Neural cell (in vitro differentiated cells): ENCODE results near the gene FAM111B. TPM values are rescaled to one million over a fixed set of nuclear protein-coding genes. Genes with fewer than 3 reads are reported as not detected.

Source experiments
- H2AFZ ChIP-seq: fragments of 200-600, 300-800 bp; sonication (generic), shearing (Covaris generic); 2 replicates; pipeline ENCODE4 v1.6.0; 2014; ENCODE audit warnings: low read depth, mild to moderate bottlenecking, antibody characterized with exemption, low read length, moderate library complexity
- H3F3A ChIP-seq: fragments of 200-600 bp; shearing (Covaris generic); 2 replicates; pipeline ENCODE4 v1.6.1; 2016; ENCODE audit warnings: mild to moderate bottlenecking, moderate library complexity, mixed read lengths, antibody characterized with exemption, low read length; ENCODE audit not compliant: insufficient read depth, poor library complexity, severe bottlenecking
- H3K27ac ChIP-seq: fragments of 200-600, 300-800 bp; sonication (generic), shearing (Covaris generic); 2 replicates; pipeline ENCODE4 v1.5.1; 2014; ENCODE audit warnings: mild to moderate bottlenecking, low read length, moderate library complexity
- H3K27me3 ChIP-seq: fragments of 300-800, 200-600 bp; sonication (generic), shearing (Covaris generic); 2 replicates; pipeline ENCODE4 v1.6.0; 2014; ENCODE audit warnings: mild to moderate bottlenecking, low read depth, low read length, moderate library complexity; ENCODE audit not compliant: insufficient read depth
- H3K36me3 ChIP-seq: fragments of 300-800, 200-600 bp; sonication (generic), shearing (Covaris generic); 2 replicates; pipeline ENCODE4 v1.5.1; 2014; ENCODE audit warnings: mild to moderate bottlenecking, antibody characterized with exemption, low read length, moderate library complexity; ENCODE audit not compliant: insufficient read depth
- H3K4me2 ChIP-seq: fragments of 300-800, 200-600 bp; sonication (generic), shearing (Covaris generic); 2 replicates; pipeline ENCODE4 v1.6.0; 2014; ENCODE audit warnings: mild to moderate bottlenecking, low read length
- H3K4me3 ChIP-seq: fragments of 300-800, 200-600 bp; sonication (generic), shearing (Covaris generic); 2 replicates; pipeline ENCODE4 v1.5.1; 2014; ENCODE audit warnings: mild to moderate bottlenecking, low read length, moderate library complexity
- H3K79me2 ChIP-seq: fragments of 200-600 bp; shearing (Covaris generic); replicated peaks from 2 replicates; pipeline ENCODE4 v1.6.0; 2014; ENCODE audit warnings: mild to moderate bottlenecking, low read length, moderate library complexity; ENCODE audit not compliant: insufficient read depth
- H3K9ac ChIP-seq: fragments of 300-800, 200-600 bp; sonication (generic), shearing (Covaris generic); 2 replicates; pipeline ENCODE4 v1.6.1; 2016; ENCODE audit warnings: mild to moderate bottlenecking, low read length, mixed read lengths
- H3K9me2 ChIP-seq: fragments of 200-600 bp; shearing (Covaris generic); 2 replicates; pipeline ENCODE4 v1.6.1; 2016; ENCODE audit warnings: mild to moderate bottlenecking, low read length, mixed read lengths; ENCODE audit not compliant: insufficient read depth
- H3K9me3 ChIP-seq: fragments of 200-600, 300-800 bp; sonication (generic), shearing (Covaris generic); 2 replicates; pipeline ENCODE4 v1.6.1; 2016; ENCODE audit warnings: mild to moderate bottlenecking, mixed run types, low read length, moderate library complexity, mixed read lengths
- H4K20me1 ChIP-seq: fragments of 200-600 bp; shearing (Covaris generic); 2 replicates; pipeline ENCODE4 v1.6.1; 2016; ENCODE audit warnings: mild to moderate bottlenecking, mixed run types; ENCODE audit not compliant: insufficient read depth
- CTCF ChIP-seq: fragments of 450-650 bp; IDR thresholded peaks from 2 replicates; pipeline ENCODE4 v1.5.1; 2014; ENCODE audit warnings: antibody characterized with exemption, mild to moderate bottlenecking, moderate library complexity; ENCODE audit not compliant: poor library complexity, severe bottlenecking
- EP300 ChIP-seq: fragments of 450-650 bp; conservative IDR thresholded peaks from 2 replicates; pipeline ENCODE4 v1.6.1; 2014; ENCODE audit warnings: antibody characterized with exemption, mild to moderate bottlenecking, moderate library complexity; ENCODE audit not compliant: poor library complexity, severe bottlenecking
- EZH2 ChIP-seq: fragments of 200-600, 300-800 bp; shearing (Covaris generic), sonication (generic); IDR thresholded peaks from 2 replicates; pipeline ENCODE4 v1.6.1; 2014; ENCODE audit warnings: antibody characterized with exemption, low read length, borderline replicate concordance, mild to moderate bottlenecking; ENCODE audit not compliant: insufficient read depth, poor library complexity, severe bottlenecking
- MXI1 ChIP-seq: fragments of 450-650 bp; conservative IDR thresholded peaks from 2 replicates; pipeline ENCODE4 v1.6.1; 2014; ENCODE audit warnings: antibody characterized with exemption, mild to moderate bottlenecking; ENCODE audit not compliant: poor library complexity, severe bottlenecking
- POLR2AphosphoS5 ChIP-seq: IDR thresholded peaks from 2 replicates; pipeline ENCODE4 v1.6.1; 2012
- RAD21 ChIP-seq: fragments of 450-650 bp; conservative IDR thresholded peaks from 2 replicates; pipeline ENCODE4 v1.6.1; 2014; ENCODE audit warnings: antibody characterized with exemption, mild to moderate bottlenecking, moderate library complexity
- REST ChIP-seq: IDR thresholded peaks from 2 replicates; pipeline ENCODE4 v1.6.1; 2012; ENCODE audit warnings: borderline replicate concordance
- SMC3 ChIP-seq: fragments of 450-650 bp; conservative IDR thresholded peaks from 2 replicates; pipeline ENCODE4 v1.6.1; 2014; ENCODE audit warnings: antibody characterized with exemption, mild to moderate bottlenecking, moderate library complexity; ENCODE audit not compliant: poor library complexity
- TAF1 ChIP-seq: IDR thresholded peaks from 2 replicates; pipeline ENCODE4 v1.6.1; 2012; ENCODE audit warnings: low read depth
- polyA plus RNA-seq: library from polyadenylated mRNA; depleted of rRNA; stranded (reverse); fragments of >200 nt; gene quantifications from 2 replicates; pipeline ENCODE4 v1.2.3, GENCODE V29; 2014

FAM111B gene
- polyA plus RNA-seq, 1 donor from 2014 or later: 1.2 TPM

DNA sequence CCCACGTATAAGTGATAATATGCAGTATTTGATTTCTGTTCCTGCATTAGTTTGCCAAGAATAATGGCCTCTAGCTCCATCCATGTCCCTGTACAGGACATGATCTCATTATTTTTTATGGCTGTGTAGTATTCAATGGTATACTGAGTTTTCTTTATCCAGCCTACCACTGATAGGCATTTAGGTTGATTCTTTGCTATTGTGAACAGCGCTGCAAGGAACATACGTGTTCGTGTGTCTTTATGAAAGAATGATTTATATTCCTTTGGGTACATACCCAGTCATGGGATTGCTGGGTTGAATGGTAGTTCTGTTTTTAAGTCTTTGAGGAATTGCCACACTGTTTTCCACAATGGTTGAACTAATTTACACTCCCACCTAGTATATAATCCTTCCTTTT is 34.2 kb downstream of the FAM111B start:
- no peaks in the 10 kb centered on the region for H3F3A ChIP-seq
- H4K20me1 ChIP-seq: no peaks in the 10 kb centered on the region
- H3K9me2 ChIP-seq: no peaks in the 10 kb centered on the region
- H3K4me3 ChIP-seq: no peak overlapping the region
- no peak overlapping the region for H3K27ac ChIP-seq
- TF ChIP-seq POLR2AphosphoS5 (no peak), MXI1 (no peak), TAF1 (no peak), REST (no peak), EP300 (no peak), RAD21 (no peak), SMC3 (no peak), EZH2 (no peak), CTCF (no peak)
- no peak overlapping the region for H3K9ac ChIP-seq
- H3K4me2 ChIP-seq: no peak overlapping the region
- no peaks in the 10 kb centered on the region for H3K79me2 ChIP-seq
- peaks cover 28% of the 10 kb centered on the region for H3K27me3 ChIP-seq
- no peaks in the 10 kb centered on the region for H3K9me3 ChIP-seq
- no peak overlapping the region for H2AFZ ChIP-seq
- no peaks in the 10 kb centered on the region for H3K36me3 ChIP-seq

DNA sequence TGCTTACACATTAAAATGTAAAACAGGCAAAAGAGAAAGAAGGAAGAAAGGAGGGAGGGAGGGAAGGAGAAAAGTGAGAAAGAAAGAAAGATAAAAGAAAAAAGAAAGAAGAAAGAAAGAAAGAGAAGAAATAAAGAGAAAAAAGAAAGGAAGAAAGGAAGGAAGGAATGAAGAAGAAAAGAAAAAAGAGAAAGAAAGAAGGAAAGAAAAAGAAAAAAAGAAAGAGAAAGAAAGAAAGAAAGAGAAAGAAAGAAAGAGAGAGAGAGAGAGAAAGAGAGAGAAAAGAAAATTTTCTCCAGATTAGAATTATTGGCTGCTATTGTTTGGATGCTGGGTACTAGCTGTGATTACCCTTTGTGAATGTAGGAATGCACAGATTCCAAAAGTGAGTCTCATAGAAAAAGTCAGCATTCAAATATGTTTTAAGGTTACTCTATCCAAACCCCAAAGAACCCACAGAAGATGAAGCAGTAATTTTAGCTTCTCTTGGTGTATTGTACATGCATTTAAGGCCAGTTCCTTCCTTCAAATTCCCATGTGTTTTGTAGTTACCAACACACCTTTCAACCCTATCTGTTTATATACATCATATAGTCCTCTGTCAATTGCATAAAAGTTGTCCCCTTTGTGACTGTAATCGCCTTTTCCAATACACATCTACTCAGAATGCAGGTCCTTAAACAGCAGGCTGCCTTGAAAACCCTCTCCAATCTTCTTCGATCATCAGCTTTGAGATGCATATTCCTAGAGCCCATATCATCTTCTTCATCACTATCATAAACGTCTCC is 34.8 kb downstream of the FAM111B start:
- peak overlapping the region; percentile 38 for H3K4me2 ChIP-seq
- H3K79me2 ChIP-seq: no peaks in the 10 kb centered on the region
- H3F3A ChIP-seq: no peaks in the 10 kb centered on the region
- H3K4me3 ChIP-seq: peak overlapping the region; percentile 73
- no peaks in the 10 kb centered on the region for H3K9me3 ChIP-seq
- H3K27me3 ChIP-seq: peaks cover 28% of the 10 kb centered on the region
- no peak overlapping the region for H3K27ac ChIP-seq
- peak overlapping the region; percentile 5 for H2AFZ ChIP-seq
- no peak for TF ChIP-seq EP300
- no peak for TF ChIP-seq REST
- TF ChIP-seq MXI1: no peak
- no peak for TF ChIP-seq RAD21
- TF ChIP-seq CTCF: no peak
- no peak for TF ChIP-seq SMC3
- no peak for TF ChIP-seq EZH2
- TF ChIP-seq POLR2AphosphoS5: no peak
- no peak for TF ChIP-seq TAF1
- peak overlapping the region; percentile 6 for H3K9ac ChIP-seq
- no peaks in the 10 kb centered on the region for H3K36me3 ChIP-seq
- no peaks in the 10 kb centered on the region for H4K20me1 ChIP-seq
- no peaks in the 10 kb centered on the region for H3K9me2 ChIP-seq
